B cell (primary cell): ENCODE results near the gene ARID3B. TPM values are rescaled to one million over a fixed set of nuclear protein-coding genes. Genes with fewer than 3 reads are reported as not detected.

ENCODE experiments used
- ATAC-seq: fragments of 200-7000 bp; cut with Tn5 transposase; one replicate; pipeline ENCODE4 v1.10.0; 2021; ENCODE audit warnings: low read depth, mild to moderate bottlenecking, moderate number of reproducible peaks, moderate library complexity
- CTCF ChIA-PET: fragments of 350-600 bp; sonication (Branson Sonifier 250); formaldehyde crosslinking; loops from one replicate; lab custom pipeline; 2021; ENCODE audit warnings: antibody characterized with exemption, inconsistent platforms; lab: Charles Lee
- POLR2A ChIA-PET: fragments of 350-600 bp; sonication (Branson Sonifier 250); formaldehyde crosslinking; loops from one replicate; lab custom pipeline; 2021; ENCODE audit warnings: antibody characterized with exemption; lab: Charles Lee
- DNase-seq: peaks from one replicate; pipeline ENCODE4 v3.0.0; 2013
- H2AFZ ChIP-seq: 2 replicates; pipeline ENCODE4 v1.6.1; 2012; ENCODE audit warnings: mild to moderate bottlenecking, low read depth, low read length; ENCODE audit not compliant: insufficient read depth, poor library complexity, severe bottlenecking
- H3K27ac ChIP-seq, 2 donors: 1 replicate in 1 of 2; 2 replicates in 1 of 2; pipeline ENCODE4 v1.5.1; 2012 to 2013; ENCODE audit warnings: low read length in 2 of 2, mild to moderate bottlenecking in 2 of 2, moderate library complexity in 1 of 2
- H3K27me3 ChIP-seq, 4 experiments: fragments of 200-600 bp in 1 of 4; sonication (generic) in 1 of 4; replicated peaks in 1 of 4; 1 replicate in 2 of 4; 2 replicates in 2 of 4; pipeline versions ENCODE4 v1.6.1 to v1.7.0; 2013 to 2016; ENCODE audit warnings: low read length in 3 of 4, mild to moderate bottlenecking in 2 of 4, mixed read lengths in 1 of 4, moderate library complexity in 1 of 4; ENCODE audit not compliant: insufficient read depth in 4 of 4, control insufficient read depth in 3 of 4; ENCODE audit errors: control extremely low read depth in 1 of 4
- H3K36me3 ChIP-seq, 2 experiments: replicated peaks in 1 of 2; 1 replicate in 1 of 2; 2 replicates in 1 of 2; pipeline versions ENCODE4 v1.6.1 to v1.7.1; 2013; ENCODE audit warnings: low read length in 1 of 2; ENCODE audit not compliant: insufficient read depth in 2 of 2, control insufficient read depth in 1 of 2; ENCODE audit errors: control extremely low read depth in 1 of 2, extremely low read depth in 1 of 2
- H3K4me1 ChIP-seq, 2 donors: fragments of 200-600 bp in 1 of 2; sonication (generic) in 1 of 2; 1 replicate in 1 of 2; 2 replicates in 1 of 2; pipeline versions ENCODE4 v1.5.1 to v1.6.1; 2013 to 2017; ENCODE audit warnings: low read length in 2 of 2; ENCODE audit not compliant: control insufficient read depth in 2 of 2, insufficient read depth in 2 of 2
- H3K4me2 ChIP-seq: replicated peaks from 2 replicates; pipeline ENCODE3; 2012; ENCODE audit warnings: mild to moderate bottlenecking, low read depth, low read length; ENCODE audit not compliant: poor library complexity, severe bottlenecking
- H3K4me3 ChIP-seq, 5 experiments: fragments of 200-600 bp in 1 of 5; sonication (generic) in 1 of 5; 1 replicate in 3 of 5; 2 replicates in 2 of 5; pipeline versions ENCODE4 v1.5.1 to v1.7.0; 2011 to 2016; ENCODE audit warnings: low read length in 4 of 5, mild to moderate bottlenecking in 4 of 5, low read depth in 2 of 5, control low read depth in 1 of 5, moderate library complexity in 1 of 5; ENCODE audit not compliant: insufficient read depth in 1 of 5; ENCODE audit errors: control extremely low read depth in 1 of 5, extremely low read depth in 1 of 5
- H3K79me2 ChIP-seq: fragments of 200-600 bp; sonication (generic); one replicate; pipeline ENCODE4 v1.6.0; 2016; ENCODE audit warnings: low read length; ENCODE audit not compliant: control insufficient read depth, insufficient read depth
- H3K9ac ChIP-seq: fragments of 200-600 bp; sonication (generic); 2 replicates; pipeline ENCODE4 v1.6.1; 2017; ENCODE audit warnings: mild to moderate bottlenecking, low read length, moderate library complexity
- H3K9me3 ChIP-seq, 3 donors: one replicate each; pipeline versions ENCODE4 v1.6.1 to v1.7.1; 2013; ENCODE audit warnings: low read length in 2 of 3; ENCODE audit not compliant: control insufficient read depth in 2 of 3, insufficient read depth in 1 of 3; ENCODE audit errors: control extremely low read depth in 1 of 3
- H4K20me1 ChIP-seq: 2 replicates; pipeline ENCODE4 v1.6.0; 2012; ENCODE audit warnings: mild to moderate bottlenecking, low read length; ENCODE audit not compliant: insufficient read depth, control insufficient read depth, poor library complexity, severe bottlenecking
- H3K27ac Mint-ChIP-seq: one replicate; pipeline ENCODE4 v1.8.0; 2021; ENCODE audit warnings: mixed read lengths
- H3K27me3 Mint-ChIP-seq: one replicate; pipeline ENCODE4 v1.8.0; 2021; ENCODE audit warnings: mixed read lengths
- H3K4me1 Mint-ChIP-seq: one replicate; pipeline ENCODE4 v1.8.0; 2021; ENCODE audit warnings: mixed read lengths
- H3K4me3 Mint-ChIP-seq: one replicate; pipeline ENCODE4 v1.8.0; 2021; ENCODE audit warnings: mixed read lengths
- H3K9me3 Mint-ChIP-seq: one replicate; pipeline ENCODE4 v1.8.0; 2022; ENCODE audit warnings: mixed read lengths; ENCODE audit not compliant: insufficient read depth
- EZH2 ChIP-seq: IDR thresholded peaks from 2 replicates; pipeline ENCODE4 v1.6.1; 2012; ENCODE audit warnings: borderline replicate concordance, low read depth, mild to moderate bottlenecking, moderate library complexity, low read length; ENCODE audit not compliant: insufficient read depth, poor library complexity, severe bottlenecking
- WGBS: methylation state at CpG from one replicate; pipeline ENCODE4 v1.1.5; 2013; ENCODE audit warnings: missing lambda C conversion rate; ENCODE audit not compliant: insufficient coverage; 5-methylcytosine and 5-hydroxymethylcytosine counted together
- intact Hi-C: fragments of 100-400 bp; cut with micrococcal nuclease; formaldehyde crosslinking; loops from one replicate; pipeline ENCODE4 v1.10.0; 2022
- polyA plus RNA-seq: library from polyadenylated mRNA; depleted of rRNA; stranded (reverse); fragments of >200 nt; gene quantifications from 2 replicates; pipeline ENCODE4 v1.2.3, GENCODE V29; 2012
- total RNA-seq, 2 donors: library from RNA; stranded (reverse); fragments of 120-200 nt in 1 of 2; gene quantifications; 1 replicate in 1 of 2; 2 replicates in 1 of 2; pipeline versions ENCODE4 v1.2.3 to v1.2.4, GENCODE V29; 2013 to 2022
- TF ChIP-seq, protein P1 (sequence below): fragments of 200-600 bp; IDR thresholded peaks from one replicate; pipeline ENCODE4 v1.8.0; 2022; ENCODE audit warnings: antibody characterized with exemption, mild to moderate bottlenecking

Gene ARID3B
- total and polyA plus RNA-seq, 2 donors (not counting 1 experiment from before 2014, with no cell fraction given), result 23.0 to 31.0 TPM

- Mint-ChIP-seq H3K27me3 (no peaks in the 10 kb centered on the region), H3K4me1 (peaks cover 39% of the 10 kb centered on the region), H3K27ac (peak overlapping the region; percentile 97), H3K4me3 (peak overlapping the region; percentile 99), H3K9me3 (no peaks in the 10 kb centered on the region)
- H3K9me3 ChIP-seq, result no peaks in the 10 kb centered on the region
- H2AFZ ChIP-seq, result peak overlapping the region; percentile 89
- peak overlapping the region; percentile 80 for H3K4me2 ChIP-seq
- 5% methylated on average over 12 of the region's 17 CpGs for WGBS
- H3K36me3 ChIP-seq, result peaks cover 0 to 6% of the 10 kb centered on the region in 2 experiments
- peak overlapping the region; percentile 68 to 88 (median 80) for H3K4me3 ChIP-seq
- peaks cover 25 to 35% of the 10 kb centered on the region in 2 donors for H3K4me1 ChIP-seq
- intact Hi-C loops, result loop anchor here (2.0 to 5.0 kb wide), 6 partner anchors 48 to 1102 kb away; partner anchors contain the start of genes EDC3, IMP3, NPTN and PML
- DNase-seq (no peak), ATAC-seq (no peak)
- H3K27me3 ChIP-seq, result no peaks in the 10 kb centered on the region
- ChIA-PET POLR2A (interaction anchor here (0.6 to 2.5 kb wide), 5 partner anchors 75 to 464 kb away, joined by 3 to 12 read pairs (median 4); partner anchors contain the start of genes CLK3 and UBL7), CTCF (interaction anchor here (0.8 to 3.4 kb wide), 8 partner anchors 10 to 165 kb away, joined by 3 to 14 read pairs (median 4); no protein-coding TSS in a partner anchor)
- TF ChIP-seq, protein P1, sequence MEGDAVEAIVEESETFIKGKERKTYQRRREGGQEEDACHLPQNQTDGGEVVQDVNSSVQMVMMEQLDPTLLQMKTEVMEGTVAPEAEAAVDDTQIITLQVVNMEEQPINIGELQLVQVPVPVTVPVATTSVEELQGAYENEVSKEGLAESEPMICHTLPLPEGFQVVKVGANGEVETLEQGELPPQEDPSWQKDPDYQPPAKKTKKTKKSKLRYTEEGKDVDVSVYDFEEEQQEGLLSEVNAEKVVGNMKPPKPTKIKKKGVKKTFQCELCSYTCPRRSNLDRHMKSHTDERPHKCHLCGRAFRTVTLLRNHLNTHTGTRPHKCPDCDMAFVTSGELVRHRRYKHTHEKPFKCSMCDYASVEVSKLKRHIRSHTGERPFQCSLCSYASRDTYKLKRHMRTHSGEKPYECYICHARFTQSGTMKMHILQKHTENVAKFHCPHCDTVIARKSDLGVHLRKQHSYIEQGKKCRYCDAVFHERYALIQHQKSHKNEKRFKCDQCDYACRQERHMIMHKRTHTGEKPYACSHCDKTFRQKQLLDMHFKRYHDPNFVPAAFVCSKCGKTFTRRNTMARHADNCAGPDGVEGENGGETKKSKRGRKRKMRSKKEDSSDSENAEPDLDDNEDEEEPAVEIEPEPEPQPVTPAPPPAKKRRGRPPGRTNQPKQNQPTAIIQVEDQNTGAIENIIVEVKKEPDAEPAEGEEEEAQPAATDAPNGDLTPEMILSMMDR, result no peak
- TF ChIP-seq EZH2, result no peak
- H3K27ac ChIP-seq, result peak overlapping the region; percentile 63 to 77
- H3K79me2 ChIP-seq, result peaks cover 36% of the 10 kb centered on the region
- no peaks in the 10 kb centered on the region for H4K20me1 ChIP-seq
- peak overlapping the region; percentile 75 for H3K9ac ChIP-seq
Observed at GRCh38 chr15:74540161-74540760, 759 bp upstream of the ARID3B start.
